Motor neuron (in vitro differentiated cells): Measurements from ENCODE around the gene ZNF124. TPM values are rescaled to one million over a fixed set of nuclear protein-coding genes. Genes with fewer than 3 reads are reported as not detected.
"Not testable (repeated sequence)": the region's sequence is repeated elsewhere in the genome, so short reads cannot be mapped to it uniquely, and the experiment has no call there.

Source experiments
- ATAC-seq, 8 experiments: fragments of 200-7000 bp; cut with Tn5 transposase; replicated peaks in 6 of 8; 2 replicates each; pipeline ENCODE4 v1.8.0; 2021; ENCODE audit warnings: mild to moderate bottlenecking in 8 of 8, moderate library complexity in 8 of 8
- H3K27ac ChIP-seq, 2 donors: fragments of 250-450 bp; sonication (Bioruptor Pico); 2 replicates each; pipeline ENCODE4 v1.9.0; 2021; ENCODE audit warnings: antibody characterized with exemption in 2 of 2, mild to moderate bottlenecking in 2 of 2, moderate library complexity in 1 of 2
- H3K4me1 ChIP-seq, 2 donors: fragments of 250-450 bp; sonication (Bioruptor Pico); replicated peaks in 1 of 2; 2 replicates each; pipeline ENCODE4 v1.6.1; 2021; ENCODE audit warnings: antibody characterized with exemption in 2 of 2, mild to moderate bottlenecking in 2 of 2, moderate library complexity in 1 of 2
- H3K4me3 ChIP-seq, 5 donors: fragments of 250-450 bp; sonication (Bioruptor Pico); 2 replicates each; pipeline ENCODE4 v1.9.0; 2021; ENCODE audit warnings: antibody characterized with exemption in 5 of 5, mild to moderate bottlenecking in 5 of 5, moderate library complexity in 4 of 5
- WGBS, 10 experiments: fragments of 450-650 bp; shearing (Covaris generic); methylation state at CpG; one replicate each; pipeline ENCODE4 v1.0.0; 2022; 5-methylcytosine and 5-hydroxymethylcytosine counted together
- in situ Hi-C, 9 experiments: fragments of 400-800 bp; cut with MboI; loops; one replicate each; pipeline ENCODE4 v1.15.0; 2021; ENCODE audit warnings: low sequenced_read_pairs in 9 of 9, low pct_unique_long_range_greater_than_20kb in 2 of 9; ENCODE audit not compliant: unreplicated experiment in 9 of 9
- total RNA-seq, 8 experiments: library from RNA; unstranded; fragments of 300-600 nt; gene quantifications; 2 replicates each; pipeline versions ENCODE4 v1.2.3 to v1.2.4, GENCODE V29; 2022

The ZNF124 gene
- total RNA-seq, result 100 to 1,000 TPM in 4 of 8 experiments, 10 to 100 TPM in 4; 21.5 to 160 (median 73.3) TPM

GRCh38 chr1:247171875-247172563, at the start of gene ZNF124:
TSS of gene ZNF124 (minus strand) at chr1:247172020. CDS start at chr1:247171877, 143 bp downstream.
- H3K27ac ChIP-seq, in situ Hi-C loops, H3K4me1 ChIP-seq: not testable (repeated sequence)
- peak; percentile 96 to 99 (median 98) for ATAC-seq
- peak within 1 kb of the TSS in 4 of 5 donors; percentile 11 to 26 (median 18) for H3K4me3 ChIP-seq
- 23 to 100% (median 59%) methylated on average over 1 to 3 of the region's 28 CpGs; no CpG with 5 or more reads in 1 of the 10 experiments for WGBS, 10 experiments

- in situ Hi-C loops, ATAC-seq, H3K27ac ChIP-seq, H3K4me1 ChIP-seq, H3K4me3 ChIP-seq: not testable (repeated sequence)
- no CpG with 5 or more reads among the region's 30 CpGs for WGBS, 10 experiments
Observed at GRCh38 chr1:247220280-247220679, 48.5 kb upstream of the ZNF124 start.

- H3K4me1 ChIP-seq, result no peaks in the 10 kb centered on the region
- H3K27ac ChIP-seq, result no peak overlapping the region
- in situ Hi-C loops, result no loop called here
- no peak for ATAC-seq
- 0 to 90% (median 65%) methylated on average over 1 to 6 of the region's 6 CpGs for WGBS, 10 experiments
- no peak overlapping the region for H3K4me3 ChIP-seq
Observed at GRCh38 chr1:247218121-247218651, 46.4 kb upstream of the ZNF124 start.

GRCh38 chr1:247216261-247216660, 44.4 kb upstream of the ZNF124 start:
- peak in 3 of 8 experiments; percentile 44 to 53 (median 47) for ATAC-seq
- H3K27ac ChIP-seq, result no peak overlapping the region
- H3K4me3 ChIP-seq, result no peak overlapping the region
- WGBS, 10 experiments, result 0 to 100% (median 63%) methylated on average over 1 to 3 of the region's 3 CpGs; no CpG with 5 or more reads in 1 of the 10 experiments
- in situ Hi-C loops, result no loop called here
- no peaks in the 10 kb centered on the region for H3K4me1 ChIP-seq

GRCh38 chr1:247212627-247213617, 41.1 kb upstream of the ZNF124 start:
- Histone ChIP-seq H3K4me1 (peaks cover 8% of the 10 kb centered on the region in 2 donors), H3K4me3 (no peak overlapping the region), H3K27ac (no peak overlapping the region)
- ATAC-seq, result no peak
- 0 to 73% (median 35%) methylated on average over 1 of the region's 1 CpG for WGBS, 10 experiments
- in situ Hi-C loops, result no loop called here

GRCh38 chr1:247212012-247212411, 40.2 kb upstream of the ZNF124 start:
- Histone ChIP-seq H3K4me3 (no peak overlapping the region), H3K27ac (no peak overlapping the region), H3K4me1 (peaks cover 8% of the 10 kb centered on the region in 2 donors)
- in situ Hi-C loops, result no loop called here
- WGBS, 10 experiments, result 37 to 100% (median 71%) methylated on average over 1 to 5 of the region's 5 CpGs; no CpG with 5 or more reads in 3 of the 10 experiments
- ATAC-seq, result no peak

- no peak overlapping the region for H3K4me3 ChIP-seq
- no peak for ATAC-seq
- 29 to 78% (median 54%) methylated on average over 1 to 5 of the region's 7 CpGs for WGBS, 10 experiments
- in situ Hi-C loops, result no loop called here
- no peak overlapping the region for H3K27ac ChIP-seq
- H3K4me1 ChIP-seq, result peaks cover 8% of the 10 kb centered on the region in 2 donors
Observed at GRCh38 chr1:247211339-247211738, 39.5 kb upstream of the ZNF124 start.

- Histone ChIP-seq H3K4me3 (peak overlapping the region; percentile 72 to 81 (median 75)), H3K4me1 (peaks cover 8% of the 10 kb centered on the region in 2 donors), H3K27ac (peak overlapping the region; percentile 11 to 58)
- in situ Hi-C loops, result no loop called here
- WGBS, 10 experiments, result 0% methylated on average over 1 to 22 of the region's 49 CpGs; no CpG with 5 or more reads in 3 of the 10 experiments
- peak; percentile 88 to 100 (median 99) for ATAC-seq
Observed at GRCh38 chr1:247210376-247211117, 38.7 kb upstream of the ZNF124 start.

- peaks cover 8% of the 10 kb centered on the region in 2 donors for H3K4me1 ChIP-seq
- in situ Hi-C loops, result no loop called here
- peak in 1 of 8 experiments; percentile 2 for ATAC-seq
- peak overlapping the region; percentile 72 to 81 (median 75) for H3K4me3 ChIP-seq
- 0 to 33% (median 5%) methylated on average over 1 to 5 of the region's 5 CpGs for whole genome bisulfite sequencing, 10 experiments
- H3K27ac ChIP-seq, result peak overlapping the region; percentile 11 to 58
Observed at GRCh38 chr1:247210062-247210375, 38.2 kb upstream of the ZNF124 start.

GRCh38 chr1:247209396-247209795, 37.6 kb upstream of the ZNF124 start:
- peak in 3 of 8 experiments; percentile 52 to 65 (median 60) for ATAC-seq
- in situ Hi-C loops, result no loop called here
- H3K27ac ChIP-seq, result no peak overlapping the region

GRCh38 chr1:247204177-247204647, 32.4 kb upstream of the ZNF124 start:
- in situ Hi-C loops, result no loop called here
- Histone ChIP-seq H3K27ac (no peak overlapping the region), H3K4me1 (peaks cover 2 to 3% of the 10 kb centered on the region in 2 donors), H3K4me3 (no peak overlapping the region)
- no peak for ATAC-seq
- 52 to 100% (median 92%) methylated on average over 2 to 7 of the region's 7 CpGs; no CpG with 5 or more reads in 2 of the 10 experiments for WGBS, 10 experiments

More at GRCh38 chr1:247209396-247209795, 37.6 kb upstream of the ZNF124 start:
- 0 to 100% (median 32%) methylated on average over 1 to 2 of the region's 2 CpGs for WGBS, 10 experiments
- H3K4me3 ChIP-seq, result peak overlapping the region; percentile 72 to 81 (median 75)
- peaks cover 8% of the 10 kb centered on the region in 2 donors for H3K4me1 ChIP-seq

- H3K4me1 ChIP-seq, result no peaks in the 10 kb centered on the region
- WGBS, 10 experiments, result 43 to 100% (median 85%) methylated on average over 1 to 3 of the region's 3 CpGs
- in situ Hi-C loops, result no loop called here
- ATAC-seq, result no peak
- H3K27ac ChIP-seq, result no peak overlapping the region
- H3K4me3 ChIP-seq, result no peak overlapping the region
Observed at GRCh38 chr1:247198781-247199180, 27.0 kb upstream of the ZNF124 start.
